Esophagus mucosa (tissue), 1 donor: Measurements from ENCODE around the gene RLN1. TPM values are rescaled to one million over a fixed set of nuclear protein-coding genes. Genes with fewer than 3 reads are reported as not detected.
A peak's percentile ranks its signal among the peaks of the same experiment; 100 is the strongest.
"Not testable (repeated sequence)": the region's sequence is repeated elsewhere in the genome, so short reads cannot be mapped to it uniquely, and the experiment has no call there.

Source experiments
- ATAC-seq: fragments of 200-7000 bp; cut with Tn5 transposase; one replicate; pipeline ENCODE4 v1.9.1; 2020
- total RNA-seq: library from RNA; stranded (reverse); gene quantifications from one replicate; pipeline ENCODE4 v1.2.4, GENCODE V29; 2023
- donor health status: DM: yes; HTN: yes; CAD: no.

RLN1 gene
- not detected for total RNA-seq

- peak; percentile 100 for ATAC-seq
Observed at GRCh38 chr9:5338992-5339981, at the start of gene RLN1. TSS of gene RLN1 (minus strand) at chr9:5339876. CDS start at chr9:5339746, 130 bp downstream.

GRCh38 chr9:5389109-5389732, 49.5 kb upstream of the RLN1 start:
- no peak for ATAC-seq

GRCh38 chr9:5388026-5388819, 48.5 kb upstream of the RLN1 start:
- no peak for ATAC-seq

- ATAC-seq, result no peak
Observed at GRCh38 chr9:5384436-5384835, 44.8 kb upstream of the RLN1 start.

GRCh38 chr9:5382479-5382878, 42.8 kb upstream of the RLN1 start:
- ATAC-seq, result no peak

- no peak for ATAC-seq
Observed at GRCh38 chr9:5375790-5376477, 36.3 kb upstream of the RLN1 start.

GRCh38 chr9:5375091-5375490, 35.4 kb upstream of the RLN1 start:
- no peak for ATAC-seq

- ATAC-seq, result no peak
Observed at GRCh38 chr9:5364294-5365024, 24.8 kb upstream of the RLN1 start.

GRCh38 chr9:5361326-5362010, 21.8 kb upstream of the RLN1 start:
- ATAC-seq, result no peak

GRCh38 chr9:5360341-5360740, 20.7 kb upstream of the RLN1 start:
- no peak for ATAC-seq

GRCh38 chr9:5357431-5358105, 17.9 kb upstream of the RLN1 start:
- ATAC-seq, result no peak

- ATAC-seq, result no peak
Observed at GRCh38 chr9:5355817-5356216, 16.1 kb upstream of the RLN1 start.

- no peak for ATAC-seq
Observed at GRCh38 chr9:5355226-5355625, 15.6 kb upstream of the RLN1 start.

GRCh38 chr9:5354184-5354583, 14.5 kb upstream of the RLN1 start:
- ATAC-seq, result no peak

GRCh38 chr9:5352637-5353248, 13.1 kb upstream of the RLN1 start:
- no peak for ATAC-seq

- no peak for ATAC-seq
Observed at GRCh38 chr9:5336688-5337087, 3.0 kb downstream of the RLN1 start.

- ATAC-seq, result not testable (repeated sequence)
Observed at GRCh38 chr9:5331276-5331675, 8.4 kb downstream of the RLN1 start.

- no peak for ATAC-seq
Observed at GRCh38 chr9:5326893-5327548, 12.7 kb downstream of the RLN1 start.

GRCh38 chr9:5326187-5326586, 13.5 kb downstream of the RLN1 start:
- no peak for ATAC-seq
